HG03378 (cell line): Measurements from ENCODE around the gene SLC45A2.
"Not testable (repeated sequence)": the region's sequence is repeated elsewhere in the genome, so short reads cannot be mapped to it uniquely, and the experiment has no call there.

ENCODE experiments used
- ATAC-seq: cut with Tn5 transposase; IDR thresholded peaks from one replicate; pipeline ENCODE4 v1.9.1; 2021; ENCODE audit warnings: mild to moderate bottlenecking, moderate library complexity; ENCODE audit not compliant: unreplicated experiment

SLC45A2 gene, protein sequence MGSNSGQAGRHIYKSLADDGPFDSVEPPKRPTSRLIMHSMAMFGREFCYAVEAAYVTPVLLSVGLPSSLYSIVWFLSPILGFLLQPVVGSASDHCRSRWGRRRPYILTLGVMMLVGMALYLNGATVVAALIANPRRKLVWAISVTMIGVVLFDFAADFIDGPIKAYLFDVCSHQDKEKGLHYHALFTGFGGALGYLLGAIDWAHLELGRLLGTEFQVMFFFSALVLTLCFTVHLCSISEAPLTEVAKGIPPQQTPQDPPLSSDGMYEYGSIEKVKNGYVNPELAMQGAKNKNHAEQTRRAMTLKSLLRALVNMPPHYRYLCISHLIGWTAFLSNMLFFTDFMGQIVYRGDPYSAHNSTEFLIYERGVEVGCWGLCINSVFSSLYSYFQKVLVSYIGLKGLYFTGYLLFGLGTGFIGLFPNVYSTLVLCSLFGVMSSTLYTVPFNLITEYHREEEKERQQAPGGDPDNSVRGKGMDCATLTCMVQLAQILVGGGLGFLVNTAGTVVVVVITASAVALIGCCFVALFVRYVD

GRCh38 chr5:33984671-33985124 is at the start of gene SLC45A2:
SLC45A2 (minus strand) TSS chr5:33984693; CDS start chr5:33984583, 110 bp downstream.
- ATAC-seq: no peak

- ATAC-seq: no peak
Measured at GRCh38 chr5:34031966-34032365, 47.5 kb upstream of the SLC45A2 start.

DNA sequence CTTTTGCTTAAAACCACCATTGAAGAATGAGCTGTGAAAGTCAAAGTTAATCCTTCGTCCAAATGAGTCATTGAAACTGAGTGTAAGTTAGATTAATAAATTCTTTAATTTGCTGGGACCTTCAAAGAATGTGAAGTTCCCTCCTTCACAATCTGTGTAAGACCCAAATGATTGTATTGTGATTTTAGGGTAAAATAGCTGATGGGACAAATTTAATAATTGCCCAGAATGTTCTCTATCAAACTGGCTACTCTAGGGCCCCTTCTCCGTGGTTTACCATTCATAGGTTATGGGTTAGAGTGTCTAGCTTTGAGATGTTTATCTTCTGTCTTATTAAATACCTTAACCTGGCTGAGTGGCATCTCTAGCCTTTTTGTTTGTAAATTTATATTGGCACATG is 46.6 kb upstream of the SLC45A2 start:
- ATAC-seq: no peak

GRCh38 chr5:34030585-34030984 is 46.1 kb upstream of the SLC45A2 start:
- ATAC-seq: not testable (repeated sequence)

- no peak for ATAC-seq
Measured at GRCh38 chr5:34030048-34030447, 45.6 kb upstream of the SLC45A2 start.

DNA sequence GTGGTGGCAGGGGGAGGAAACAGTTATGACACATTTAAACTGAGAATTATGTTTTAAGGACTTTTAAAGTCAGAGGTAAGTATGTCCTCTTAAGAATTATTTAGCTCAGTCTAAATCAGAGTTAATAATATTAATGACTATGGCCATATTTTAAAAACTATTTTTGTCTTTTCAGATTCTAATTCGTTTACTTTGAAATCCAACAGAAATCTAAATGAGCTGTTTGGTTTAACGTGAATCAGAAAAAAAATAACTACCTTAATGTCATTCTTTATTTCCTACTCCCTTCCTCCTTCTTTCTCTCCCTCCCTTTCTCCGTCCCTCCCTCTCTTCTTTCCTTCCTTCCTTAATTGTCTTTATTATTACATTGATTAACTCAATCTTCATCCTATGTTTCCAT is 43.9 kb upstream of the SLC45A2 start:
- no peak for ATAC-seq

DNA sequence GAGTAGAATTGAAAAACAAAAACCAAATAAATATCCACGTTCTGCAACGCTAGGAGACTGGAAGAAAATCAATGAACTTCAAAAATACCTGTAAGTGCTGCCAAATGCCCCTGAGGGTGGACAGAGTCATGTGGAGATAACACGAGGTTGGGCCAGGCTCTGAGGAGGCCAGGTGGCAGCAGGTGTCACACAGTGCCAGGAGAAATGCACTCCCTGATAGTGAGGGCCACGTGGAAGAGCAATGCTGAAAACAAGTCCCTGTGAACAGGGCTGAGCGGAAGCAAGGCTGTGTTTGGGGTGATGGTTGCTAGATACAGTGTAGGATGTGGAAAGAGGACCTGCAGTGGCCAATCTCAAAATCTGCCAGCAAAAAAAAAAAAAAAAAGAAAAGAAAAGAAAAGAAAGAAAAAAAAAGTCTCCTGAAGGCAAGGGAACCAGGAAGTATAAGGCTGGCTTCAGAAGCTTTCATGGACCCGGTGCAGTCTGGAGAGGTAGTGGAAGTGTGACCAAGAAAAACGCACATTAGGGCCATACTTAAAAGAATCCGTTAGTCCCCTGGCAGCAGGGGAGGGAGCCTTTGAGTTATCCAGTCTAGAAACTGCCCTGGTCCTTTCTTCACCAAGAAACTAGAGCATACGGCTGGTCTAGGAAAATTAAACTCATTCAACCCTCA is 41.7 kb upstream of the SLC45A2 start:
- no peak for ATAC-seq

DNA sequence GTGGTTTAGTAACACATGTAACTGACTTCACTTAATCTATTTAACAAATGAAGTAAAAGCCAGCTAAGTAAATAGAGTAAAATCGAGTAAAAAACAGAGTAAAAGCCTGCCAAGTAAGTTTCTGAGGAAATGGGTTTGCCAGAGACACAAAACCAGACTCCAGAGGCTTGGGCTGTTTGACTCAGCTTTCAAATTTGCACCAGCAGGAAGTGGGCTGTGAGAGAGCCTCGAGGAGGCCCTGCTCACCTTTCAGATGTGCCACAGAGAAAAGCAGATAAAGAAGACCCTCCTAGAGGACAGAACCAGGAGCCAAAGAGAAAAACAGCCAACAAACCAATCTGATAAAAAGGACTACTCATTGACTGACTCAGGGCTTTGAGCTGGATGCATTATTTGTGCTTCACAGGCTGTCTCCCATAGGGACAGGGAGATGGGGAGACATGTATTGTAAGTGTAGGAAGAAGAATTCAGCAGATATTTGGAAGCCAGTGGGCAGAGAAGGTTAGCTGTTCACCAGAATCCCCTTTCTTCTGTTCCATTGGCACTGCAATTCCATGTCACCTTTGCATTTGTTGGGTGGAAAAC is 37.7 kb upstream of the SLC45A2 start:
- ATAC-seq: peak; percentile 84

- ATAC-seq: no peak
Measured at GRCh38 chr5:34021334-34021733, 36.8 kb upstream of the SLC45A2 start.

- no peak for ATAC-seq
Measured at GRCh38 chr5:34020726-34021125, 36.2 kb upstream of the SLC45A2 start.

DNA sequence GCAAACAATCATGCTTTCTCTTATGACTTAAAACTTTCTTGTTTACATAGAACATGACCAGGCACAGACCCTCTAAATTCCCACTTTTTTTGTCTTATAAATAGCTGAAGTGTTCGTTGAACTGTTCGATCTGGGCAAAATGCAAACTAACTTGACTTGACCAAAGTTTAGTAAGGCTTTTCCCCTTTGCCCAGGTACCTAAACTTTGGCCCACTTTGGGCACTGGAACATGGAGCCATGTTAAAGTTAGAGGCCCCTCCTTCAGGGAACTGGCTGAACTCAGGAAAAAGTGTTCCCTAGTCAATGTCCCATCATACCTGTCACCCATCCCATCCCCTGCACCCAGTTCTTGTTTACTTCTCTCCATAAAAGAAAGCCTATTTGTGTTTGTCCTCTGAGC is 32.8 kb upstream of the SLC45A2 start:
- no peak for ATAC-seq

- ATAC-seq: no peak
Measured at GRCh38 chr5:34016750-34017149, 32.3 kb upstream of the SLC45A2 start.

GRCh38 chr5:34016222-34016621 is 31.7 kb upstream of the SLC45A2 start:
- no peak for ATAC-seq

DNA sequence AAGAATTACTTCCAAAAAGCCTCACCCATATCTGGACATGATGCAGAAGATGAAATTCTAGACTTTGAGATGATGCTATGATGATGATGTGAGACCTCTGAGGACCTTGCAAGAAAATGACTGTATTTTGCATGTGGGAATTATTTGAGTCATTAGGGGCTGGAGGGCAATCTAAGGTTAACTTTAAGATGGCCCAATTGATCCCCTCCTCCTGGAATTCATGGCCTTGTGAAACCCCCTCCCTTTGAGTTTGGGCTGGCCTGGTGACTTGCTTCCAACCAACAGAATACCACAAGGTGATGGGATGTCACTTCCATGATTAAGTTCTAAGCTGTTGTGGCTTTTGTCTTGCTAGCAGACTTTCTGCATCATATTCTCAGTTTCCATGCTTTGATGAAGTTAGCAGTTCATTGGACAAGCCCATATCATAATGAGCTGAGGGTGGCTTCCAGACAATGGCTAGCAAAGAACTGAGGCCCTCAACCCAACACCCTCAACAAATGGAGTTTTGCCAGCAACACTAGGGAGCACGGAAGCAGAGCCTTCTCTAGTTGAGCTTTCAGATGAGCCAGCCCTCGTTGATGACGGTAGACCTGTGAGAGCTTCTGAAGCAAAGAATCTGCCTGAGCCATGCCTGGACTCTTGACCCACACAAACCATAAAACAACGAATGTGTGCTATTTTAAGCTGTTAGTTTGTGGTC is 30.8 kb upstream of the SLC45A2 start:
- no peak for ATAC-seq

- ATAC-seq: no peak
Measured at GRCh38 chr5:34014626-34015025, 30.1 kb upstream of the SLC45A2 start.

- ATAC-seq: no peak
Measured at GRCh38 chr5:34013547-34013946, 29.1 kb upstream of the SLC45A2 start.

GRCh38 chr5:34012791-34013190 is 28.3 kb upstream of the SLC45A2 start:
- no peak for ATAC-seq

- no peak for ATAC-seq
Measured at GRCh38 chr5:34011536-34011935, 27.0 kb upstream of the SLC45A2 start.

DNA sequence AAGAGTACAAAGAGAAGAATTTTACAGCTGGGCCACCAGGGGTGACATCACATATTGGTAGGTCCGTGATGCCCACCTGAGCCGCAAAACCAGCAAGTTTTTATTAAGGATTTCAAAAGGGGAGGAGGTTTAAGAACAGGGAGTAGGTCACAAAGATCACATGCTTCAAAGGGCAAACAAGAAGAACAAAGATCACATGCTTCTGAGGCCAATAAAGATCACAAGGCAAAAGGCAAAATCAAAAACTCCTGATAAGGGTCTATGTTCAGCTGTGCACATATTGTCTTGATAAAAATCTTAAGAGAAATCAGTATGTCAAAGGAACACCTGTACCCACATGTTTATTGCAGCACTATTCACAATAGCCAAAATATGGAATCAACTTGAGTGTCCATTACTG is 25.7 kb upstream of the SLC45A2 start:
- not testable (repeated sequence) for ATAC-seq

DNA sequence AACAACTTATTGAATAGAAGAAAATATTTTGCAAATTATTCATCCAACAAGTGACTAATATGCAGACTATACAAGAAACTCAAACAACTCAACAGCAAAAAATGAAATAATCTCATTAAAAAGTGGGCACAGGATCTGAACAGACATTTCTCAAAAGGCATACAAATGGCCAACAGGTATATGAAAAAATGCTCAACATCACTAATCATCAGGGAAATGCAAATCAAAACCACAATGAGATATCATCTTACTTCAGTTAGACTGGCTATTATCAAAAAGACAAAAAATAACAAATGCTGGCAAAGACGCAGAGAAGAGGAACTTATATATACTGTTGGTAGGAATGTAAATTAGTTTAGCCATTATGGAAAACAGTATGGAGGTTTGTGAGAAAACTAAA is 25.1 kb upstream of the SLC45A2 start:
- no peak for ATAC-seq

- no peak for ATAC-seq
Measured at GRCh38 chr5:34008802-34009201, 24.3 kb upstream of the SLC45A2 start.
